ENCODE data around the gene TSPOAP1.

The TSPOAP1 gene

DNA sequence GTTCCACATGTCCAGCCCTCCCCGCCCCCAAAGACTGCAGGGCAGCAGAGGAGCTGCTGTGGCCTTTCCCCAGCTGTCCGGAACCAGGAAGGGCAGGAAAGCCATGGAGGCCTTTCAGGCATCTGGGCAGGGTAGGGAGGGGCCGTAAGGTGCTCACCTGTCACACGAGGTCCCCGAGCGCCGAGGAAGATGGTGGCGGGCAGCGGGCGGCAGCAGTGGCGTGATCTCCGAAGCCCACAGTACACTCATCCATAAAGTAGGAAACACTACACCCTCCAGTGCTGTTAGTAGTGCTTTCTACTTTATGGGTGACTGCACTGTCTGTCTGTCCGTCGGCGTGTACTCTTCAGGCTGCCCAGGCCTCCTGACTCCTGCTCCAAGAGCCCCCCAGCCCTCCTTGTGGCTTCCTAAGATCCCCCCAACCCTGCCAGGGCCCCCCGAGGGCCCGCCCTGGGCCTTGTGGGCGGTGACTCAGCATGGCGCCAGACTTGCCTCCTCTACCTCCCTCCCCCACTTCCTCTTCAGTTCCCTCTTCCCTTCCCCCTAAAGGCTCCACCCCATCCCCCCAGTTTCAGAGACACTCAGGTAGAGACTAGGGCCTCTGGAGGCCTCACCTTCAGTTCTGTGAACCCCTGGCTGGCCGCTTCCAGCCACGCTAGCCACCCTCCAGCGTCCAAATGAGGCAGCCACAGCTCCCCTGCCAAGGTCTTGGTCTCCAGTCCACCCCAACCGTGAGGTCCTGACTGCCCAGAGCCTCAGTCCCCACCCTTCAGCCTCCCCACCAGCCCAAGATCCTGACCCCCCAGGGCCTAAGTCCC lies 2.6 kb upstream of the TSPOAP1 start:
- TF ChIP-seq, protein P1, sequence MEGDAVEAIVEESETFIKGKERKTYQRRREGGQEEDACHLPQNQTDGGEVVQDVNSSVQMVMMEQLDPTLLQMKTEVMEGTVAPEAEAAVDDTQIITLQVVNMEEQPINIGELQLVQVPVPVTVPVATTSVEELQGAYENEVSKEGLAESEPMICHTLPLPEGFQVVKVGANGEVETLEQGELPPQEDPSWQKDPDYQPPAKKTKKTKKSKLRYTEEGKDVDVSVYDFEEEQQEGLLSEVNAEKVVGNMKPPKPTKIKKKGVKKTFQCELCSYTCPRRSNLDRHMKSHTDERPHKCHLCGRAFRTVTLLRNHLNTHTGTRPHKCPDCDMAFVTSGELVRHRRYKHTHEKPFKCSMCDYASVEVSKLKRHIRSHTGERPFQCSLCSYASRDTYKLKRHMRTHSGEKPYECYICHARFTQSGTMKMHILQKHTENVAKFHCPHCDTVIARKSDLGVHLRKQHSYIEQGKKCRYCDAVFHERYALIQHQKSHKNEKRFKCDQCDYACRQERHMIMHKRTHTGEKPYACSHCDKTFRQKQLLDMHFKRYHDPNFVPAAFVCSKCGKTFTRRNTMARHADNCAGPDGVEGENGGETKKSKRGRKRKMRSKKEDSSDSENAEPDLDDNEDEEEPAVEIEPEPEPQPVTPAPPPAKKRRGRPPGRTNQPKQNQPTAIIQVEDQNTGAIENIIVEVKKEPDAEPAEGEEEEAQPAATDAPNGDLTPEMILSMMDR (IDR thresholded peaks at IDR 0.05; ENCODE audit: insufficient read depth, low read depth, low read length, missing control alignments), result no peak
- no peak overlapping the region for H3K4me3 ChIP-seq (ENCODE audit: low read length)

DNA sequence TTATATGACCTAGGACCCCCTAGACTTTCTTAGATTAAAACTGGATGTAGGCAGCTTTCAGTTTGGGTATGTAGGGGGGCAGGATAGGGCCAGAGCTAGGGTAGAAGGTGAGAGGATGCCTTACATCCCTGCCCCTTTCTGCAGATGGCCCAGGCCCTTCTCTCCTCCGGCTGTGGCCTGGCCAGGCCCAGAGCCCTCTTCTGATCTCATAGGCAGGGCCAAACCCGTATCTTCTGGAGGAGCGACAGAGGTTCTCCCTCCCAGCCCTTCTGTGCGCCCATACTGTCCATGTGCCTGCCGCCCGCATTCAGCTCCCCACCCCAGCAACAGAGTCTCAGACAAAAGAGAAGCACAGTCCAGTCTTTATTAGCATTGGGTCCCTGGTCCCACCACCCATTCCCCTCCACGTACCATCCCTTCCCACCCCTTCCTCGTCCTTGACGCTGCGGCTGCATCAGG lies 2.0 kb upstream of the TSPOAP1 start:
- DNase-seq (ENCODE audit: low read depth), result no peak
- no peak overlapping the region for H3K4me3 ChIP-seq (ENCODE audit: low read length)
- TF ChIP-seq, protein P1 (IDR thresholded peaks at IDR 0.05; ENCODE audit: insufficient read depth, low read depth, low read length, missing control alignments), result no peak

More for the DNA sequence above, 2.6 kb upstream of the TSPOAP1 start:
- no peak for DNase-seq (ENCODE audit: low read depth)

DNA sequence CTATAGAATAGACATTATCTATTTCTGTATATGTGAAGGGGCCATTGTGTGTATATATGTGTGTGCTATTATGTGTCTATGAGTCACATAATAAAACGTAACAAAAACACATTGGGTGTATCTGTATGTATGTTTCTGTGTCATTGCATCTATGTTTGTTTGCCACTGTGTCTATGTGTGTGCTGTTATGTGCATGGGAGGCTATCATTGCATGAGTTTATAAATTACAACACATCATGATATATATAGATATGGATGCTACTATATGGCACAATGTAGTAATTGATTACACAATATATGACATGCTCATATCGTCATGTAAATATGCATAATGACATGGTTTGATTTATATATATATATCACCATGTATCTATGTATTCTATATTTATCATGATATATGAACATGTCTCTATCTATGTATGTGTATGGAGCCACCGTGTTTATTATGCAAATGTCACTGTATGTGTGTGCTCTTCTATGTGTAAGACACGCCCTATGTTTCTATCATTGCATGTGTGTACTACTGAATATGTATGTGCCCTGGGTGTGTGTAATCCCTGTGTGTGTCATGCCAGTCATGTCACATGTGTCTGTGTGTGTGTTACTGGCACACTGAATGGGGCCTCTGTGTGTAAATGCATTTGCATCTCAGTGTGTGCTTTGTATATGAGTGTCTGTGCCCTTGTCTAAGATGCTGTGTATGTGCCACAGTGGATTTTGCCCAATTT lies 1.4 kb upstream of the TSPOAP1 start:
- H3K4me3 ChIP-seq (ENCODE audit: low read length), result no peak overlapping the region
- TF ChIP-seq, protein P1 (IDR thresholded peaks at IDR 0.05; ENCODE audit: insufficient read depth, low read depth, low read length, missing control alignments), result no peak

DNA sequence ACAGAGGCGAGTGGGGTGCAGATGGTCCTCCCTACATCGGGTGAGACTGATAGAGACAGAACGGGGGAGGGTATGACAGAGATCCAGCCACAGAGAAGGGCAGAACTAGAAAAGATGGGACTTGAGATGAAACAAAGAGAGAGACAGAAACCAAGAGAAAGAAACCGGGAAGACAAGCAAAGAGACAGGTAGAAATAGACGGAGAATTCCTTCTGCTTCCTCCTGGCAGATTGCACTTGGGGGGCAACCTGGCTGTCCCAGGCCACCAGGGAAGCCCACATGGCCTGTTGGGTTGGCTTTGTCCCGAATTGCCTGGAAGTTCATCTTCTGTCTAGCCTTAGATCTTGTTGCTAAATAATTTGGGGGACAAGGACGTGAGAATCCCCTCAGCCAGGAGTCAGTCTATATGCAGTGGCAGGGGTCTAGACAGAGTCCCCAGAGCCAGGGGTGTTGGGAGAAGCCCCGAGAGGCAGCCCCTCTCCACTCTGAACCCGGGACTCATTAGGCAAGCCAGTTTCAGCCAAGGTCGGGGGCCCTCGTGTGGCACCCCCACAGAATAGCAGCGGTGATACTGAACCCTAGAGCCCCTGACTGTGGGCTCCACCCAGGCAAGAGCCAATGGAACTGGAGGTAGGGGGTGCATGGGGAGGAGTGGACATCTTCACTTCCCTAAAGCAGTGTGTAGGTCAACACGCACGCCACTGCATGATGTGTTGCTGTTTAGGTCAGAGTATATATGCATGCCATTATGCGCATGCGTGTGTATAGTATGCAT lies 627 bp upstream of the TSPOAP1 start:
- TF ChIP-seq, protein P1 (IDR thresholded peaks at IDR 0.05; ENCODE audit: insufficient read depth, low read depth, low read length, missing control alignments), result no peak
- DNase-seq (ENCODE audit: low read depth), result no peak
- no peak overlapping the region for H3K4me3 ChIP-seq (ENCODE audit: low read length)

More for the DNA sequence above, 1.4 kb upstream of the TSPOAP1 start:
- DNase-seq (ENCODE audit: low read depth), result no peak

DNA sequence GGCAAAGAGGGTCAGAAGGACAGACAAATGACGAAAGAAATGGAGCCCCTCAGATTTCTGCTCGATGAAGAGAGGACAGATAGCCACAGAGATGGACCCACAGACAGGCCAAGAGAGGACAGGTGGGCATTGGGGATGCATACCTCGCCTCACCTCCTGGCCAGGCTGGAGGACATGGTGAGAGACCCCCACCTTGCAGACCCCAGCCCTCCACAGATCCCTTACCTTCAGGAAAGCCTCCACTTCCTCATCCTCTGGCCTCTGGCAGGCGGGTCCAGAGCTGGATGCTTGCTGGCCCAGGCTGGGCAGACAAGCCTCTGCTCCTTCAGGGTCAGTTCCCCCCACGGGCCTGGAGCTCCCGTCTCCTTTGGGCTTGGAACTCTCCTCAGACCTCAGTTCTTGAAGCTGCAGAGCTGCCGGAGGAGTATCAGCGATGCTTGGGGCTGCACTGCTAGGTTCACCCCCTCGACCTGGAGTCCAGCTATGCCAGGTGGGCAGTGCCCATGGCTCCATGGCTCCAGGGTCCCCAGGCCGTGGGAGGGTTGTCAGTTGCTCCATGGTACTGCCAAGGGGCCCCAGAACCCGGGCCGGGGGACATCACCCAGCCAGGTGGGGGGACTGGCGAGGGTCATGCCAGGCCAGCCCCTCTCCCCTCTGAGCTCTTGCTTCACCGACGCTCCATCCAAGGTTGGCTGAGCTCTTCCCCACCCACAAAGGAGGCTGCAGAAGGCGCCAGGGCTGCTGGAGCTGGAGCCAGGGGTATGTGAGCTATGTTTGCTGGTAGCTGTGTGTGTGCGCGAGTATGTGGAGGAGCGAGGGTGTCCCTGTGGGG lies 1.0 kb downstream of the TSPOAP1 start:
- no peak overlapping the region for H3K4me3 ChIP-seq (ENCODE audit: low read length)
- TF ChIP-seq, protein P1 (IDR thresholded peaks at IDR 0.05; ENCODE audit: insufficient read depth, low read depth, low read length, missing control alignments), result no peak
- no peak for DNase-seq (ENCODE audit: low read depth)

All from epithelial cell of esophagus (primary cell).